Astrocyte (in vitro differentiated cells and primary cell): ENCODE measurements around the gene NXPH1. TPM values are rescaled to one million over a fixed set of nuclear protein-coding genes. Genes with fewer than 3 reads are reported as not detected.

ENCODE experiments used
- DNase-seq: peaks from one replicate; pipeline ENCODE4 v3.0.0-alpha.2; 2010; ENCODE audit warnings: low read depth
- FAIRE-seq: peaks from 2 replicates; lab custom pipeline; 2011; peaks lifted over from hg19 to GRCh38; lab: Jason Lieb, UNC
- H2AFZ ChIP-seq: 2 replicates; pipeline ENCODE4 v1.6.0; 2012; ENCODE audit warnings: low read depth, low read length, inconsistent platforms
- H3K27ac ChIP-seq: 2 replicates; pipeline ENCODE4 v1.5.1; 2011; ENCODE audit warnings: low read depth, low read length, inconsistent platforms
- H3K27me3 ChIP-seq: 2 replicates; pipeline ENCODE4 v1.6.0; 2011; ENCODE audit warnings: low read length, inconsistent platforms; ENCODE audit not compliant: insufficient read depth
- H3K36me3 ChIP-seq: 2 replicates; pipeline ENCODE4 v1.5.1; 2011; ENCODE audit warnings: low read length, inconsistent platforms; ENCODE audit not compliant: insufficient read depth
- H3K4me1 ChIP-seq: 2 replicates; pipeline ENCODE4 v1.5.1; 2011; ENCODE audit warnings: low read length, inconsistent platforms; ENCODE audit not compliant: insufficient read depth
- H3K4me2 ChIP-seq: 2 replicates; pipeline ENCODE4 v1.6.0; 2012; ENCODE audit warnings: low read length, inconsistent platforms
- H3K4me3 ChIP-seq: 2 replicates; pipeline ENCODE4 v1.5.1; 2011; ENCODE audit warnings: low read depth, mild to moderate bottlenecking, low read length, inconsistent platforms; ENCODE audit not compliant: insufficient read depth
- H3K79me2 ChIP-seq: 2 replicates; pipeline ENCODE4 v1.6.0; 2012; ENCODE audit warnings: mild to moderate bottlenecking, low read length, inconsistent platforms; ENCODE audit not compliant: insufficient read depth
- H3K9ac ChIP-seq: 2 replicates; pipeline ENCODE4 v1.6.0; 2012; ENCODE audit warnings: mild to moderate bottlenecking, low read length, inconsistent platforms
- H3K9me3 ChIP-seq: 2 replicates; pipeline ENCODE4 v1.5.1; 2012; ENCODE audit warnings: low read depth, mild to moderate bottlenecking, low read length, inconsistent platforms; ENCODE audit not compliant: insufficient read depth
- H4K20me1 ChIP-seq: 2 replicates; pipeline ENCODE4 v1.6.0; 2012; ENCODE audit warnings: low read length, inconsistent platforms; ENCODE audit not compliant: insufficient read depth
- H3K27ac Mint-ChIP-seq: one replicate; pipeline ENCODE4 v1.8.0; 2021; ENCODE audit warnings: mild to moderate bottlenecking, mixed read lengths; ENCODE audit not compliant: unreplicated experiment
- H3K27me3 Mint-ChIP-seq: one replicate; pipeline ENCODE4 v1.8.0; 2021; ENCODE audit warnings: low read depth, mixed read lengths; ENCODE audit not compliant: unreplicated experiment
- H3K36me3 Mint-ChIP-seq: one replicate; pipeline ENCODE4 v1.8.0; 2021; ENCODE audit warnings: low read depth, mixed read lengths; ENCODE audit not compliant: unreplicated experiment
- H3K4me1 Mint-ChIP-seq: one replicate; pipeline ENCODE4 v1.8.0; 2021; ENCODE audit warnings: low read depth, mixed read lengths; ENCODE audit not compliant: unreplicated experiment
- H3K4me3 Mint-ChIP-seq: one replicate; pipeline ENCODE4 v1.8.0; 2021; ENCODE audit warnings: mild to moderate bottlenecking, moderate library complexity, mixed read lengths; ENCODE audit not compliant: unreplicated experiment
- H3K9me3 Mint-ChIP-seq: one replicate; pipeline ENCODE4 v1.8.0; 2021; ENCODE audit warnings: mild to moderate bottlenecking, mixed read lengths; ENCODE audit not compliant: unreplicated experiment
- CTCF ChIP-seq: IDR thresholded peaks from 2 replicates; pipeline ENCODE4 v1.5.1; 2011; ENCODE audit warnings: low read depth, mild to moderate bottlenecking, inconsistent platforms, low read length, moderate library complexity; ENCODE audit not compliant: insufficient read depth
- EZH2 ChIP-seq: IDR thresholded peaks from 2 replicates; pipeline ENCODE4 v1.6.1; 2012; ENCODE audit warnings: mild to moderate bottlenecking, low read length, inconsistent platforms; ENCODE audit not compliant: insufficient read depth
- total RNA-seq: library from RNA; stranded (reverse); gene quantifications from 2 replicates; pipeline ENCODE4 v1.2.1, GENCODE V29; 2021

NXPH1 gene
- total RNA-seq, 1 donor from 2014 or later, result 0.16 TPM

GRCh38 chr7:8422177-8422576 lies 11.2 kb upstream of the NXPH1 start:
- H3K9ac ChIP-seq, result no peak overlapping the region
- H3K9me3 ChIP-seq, result no peaks in the 10 kb centered on the region
- H3K27me3 ChIP-seq, result no peaks in the 10 kb centered on the region
- no peak overlapping the region for H3K4me2 ChIP-seq
- H3K4me3 Mint-ChIP-seq, result no peak overlapping the region
- H2AFZ ChIP-seq, result no peak overlapping the region
- no peak overlapping the region for H3K27ac ChIP-seq
- no peak overlapping the region for H3K4me3 ChIP-seq
- H3K9me3 Mint-ChIP-seq, result no peaks in the 10 kb centered on the region
- DNase-seq, result no peak
- no peaks in the 10 kb centered on the region for H3K4me1 ChIP-seq
- H3K79me2 ChIP-seq, result no peaks in the 10 kb centered on the region
- peaks cover 2% of the 10 kb centered on the region for H3K27me3 Mint-ChIP-seq
- TF ChIP-seq CTCF, result no peak
- TF ChIP-seq EZH2, result no peak
- no peaks in the 10 kb centered on the region for H4K20me1 ChIP-seq
- H3K27ac Mint-ChIP-seq, result no peak overlapping the region
- no peak for FAIRE-seq
- H3K36me3 Mint-ChIP-seq, result no peaks in the 10 kb centered on the region
- no peaks in the 10 kb centered on the region for H3K36me3 ChIP-seq
- H3K4me1 Mint-ChIP-seq, result no peaks in the 10 kb centered on the region

DNA sequence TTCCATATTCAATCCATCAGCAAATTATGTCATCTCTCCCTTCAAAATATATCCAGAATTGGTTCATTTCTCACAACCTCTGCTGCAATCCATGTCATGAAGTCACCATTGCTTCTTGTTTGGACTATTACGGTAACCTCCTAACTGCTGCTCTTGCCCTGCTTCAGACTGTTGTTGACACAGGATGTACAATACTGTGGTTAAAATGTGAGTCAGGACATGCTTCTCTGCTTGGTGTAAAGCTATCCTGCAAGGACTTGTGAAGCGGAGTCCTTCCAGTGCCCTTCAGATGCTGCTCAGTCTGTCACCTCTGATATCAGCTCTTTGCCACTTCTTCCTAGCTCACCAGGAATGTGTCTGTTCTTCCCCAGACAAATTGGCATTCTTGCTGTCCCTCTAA lies 10.4 kb upstream of the NXPH1 start:
- Histone ChIP-seq H3K36me3 (no peaks in the 10 kb centered on the region), H3K4me2 (no peak overlapping the region), H4K20me1 (no peaks in the 10 kb centered on the region), H3K4me1 (no peaks in the 10 kb centered on the region), H3K9ac (no peak overlapping the region), H3K79me2 (no peaks in the 10 kb centered on the region), H3K27ac (no peak overlapping the region), H3K4me3 (no peak overlapping the region), H3K9me3 (no peaks in the 10 kb centered on the region), H2AFZ (no peak overlapping the region), H3K27me3 (no peaks in the 10 kb centered on the region)
- no peaks in the 10 kb centered on the region for H3K4me1 Mint-ChIP-seq
- no peak overlapping the region for H3K27ac Mint-ChIP-seq
- H3K4me3 Mint-ChIP-seq, result no peak overlapping the region
- peaks cover 3% of the 10 kb centered on the region for H3K27me3 Mint-ChIP-seq
- H3K9me3 Mint-ChIP-seq, result no peaks in the 10 kb centered on the region
- no peaks in the 10 kb centered on the region for H3K36me3 Mint-ChIP-seq
- FAIRE-seq (no peak), DNase-seq (no peak)
- no peak for TF ChIP-seq CTCF

GRCh38 chr7:8425223-8425622 lies 8.2 kb upstream of the NXPH1 start:
- Histone ChIP-seq H3K4me1 (no peaks in the 10 kb centered on the region), H3K27me3 (no peaks in the 10 kb centered on the region), H3K36me3 (no peaks in the 10 kb centered on the region), H3K27ac (no peak overlapping the region), H3K9me3 (no peaks in the 10 kb centered on the region), H3K4me2 (no peak overlapping the region), H4K20me1 (no peaks in the 10 kb centered on the region), H3K4me3 (no peak overlapping the region), H3K79me2 (no peaks in the 10 kb centered on the region), H2AFZ (no peak overlapping the region), H3K9ac (no peak overlapping the region)
- FAIRE-seq (no peak), DNase-seq (no peak)
- Mint-ChIP-seq H3K36me3 (no peaks in the 10 kb centered on the region), H3K27me3 (peaks cover 4% of the 10 kb centered on the region), H3K4me1 (no peaks in the 10 kb centered on the region), H3K4me3 (no peak overlapping the region), H3K27ac (no peak overlapping the region), H3K9me3 (no peaks in the 10 kb centered on the region)
- TF ChIP-seq CTCF, result no peak
- no peak for TF ChIP-seq EZH2
